GM18517 (cell line): ENCODE results near the gene CBLB.

Experiments used
- ATAC-seq: cut with Tn5 transposase; IDR thresholded peaks from one replicate; pipeline ENCODE4 v1.9.1; 2021; ENCODE audit warnings: mild to moderate bottlenecking, moderate library complexity; ENCODE audit not compliant: unreplicated experiment

The CBLB gene

DNA sequence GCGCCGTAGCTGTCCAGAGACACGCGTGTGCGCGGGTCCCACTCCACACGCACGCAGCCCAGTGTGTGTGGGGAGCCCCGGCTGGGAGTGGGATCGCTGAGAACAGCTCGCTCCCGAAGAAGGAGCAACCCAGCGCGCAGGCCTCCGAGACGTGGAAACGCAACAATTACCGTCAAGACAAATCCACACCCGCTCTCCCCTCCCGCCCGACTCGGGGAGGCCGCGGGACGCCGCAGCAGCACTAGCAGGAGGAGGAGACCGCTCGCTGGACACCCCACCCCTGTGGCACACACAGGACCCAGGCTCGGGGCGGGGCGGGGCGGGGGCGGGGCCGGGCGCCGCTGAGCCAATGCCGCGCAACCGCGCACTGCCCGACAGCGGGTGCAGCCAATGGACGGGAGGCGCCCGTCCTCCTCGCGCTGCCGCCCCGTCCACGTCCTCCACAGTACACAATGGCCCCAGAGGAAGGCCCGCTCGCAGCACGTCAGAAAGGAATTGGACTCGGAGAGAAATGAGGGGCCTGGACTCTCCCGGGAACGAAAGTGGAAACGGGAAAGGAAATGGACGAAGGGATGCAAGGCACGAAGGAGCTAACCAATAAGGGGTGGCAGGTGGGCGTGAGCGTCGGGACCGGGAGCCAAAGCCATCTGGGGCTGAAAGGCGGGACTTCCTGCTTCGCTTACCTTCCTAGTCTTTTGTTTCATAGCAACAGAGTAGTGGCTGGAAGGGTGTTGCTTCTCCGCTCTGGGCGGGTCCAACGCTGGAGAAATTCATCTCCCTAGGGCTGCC lies at the start of gene CBLB:
Gene CBLB (minus strand): TSS at position 271 of the 789 bp plus-strand sequence. CDS start 1,435 bp downstream, outside the sequence.
- peak; percentile 80 for ATAC-seq

DNA sequence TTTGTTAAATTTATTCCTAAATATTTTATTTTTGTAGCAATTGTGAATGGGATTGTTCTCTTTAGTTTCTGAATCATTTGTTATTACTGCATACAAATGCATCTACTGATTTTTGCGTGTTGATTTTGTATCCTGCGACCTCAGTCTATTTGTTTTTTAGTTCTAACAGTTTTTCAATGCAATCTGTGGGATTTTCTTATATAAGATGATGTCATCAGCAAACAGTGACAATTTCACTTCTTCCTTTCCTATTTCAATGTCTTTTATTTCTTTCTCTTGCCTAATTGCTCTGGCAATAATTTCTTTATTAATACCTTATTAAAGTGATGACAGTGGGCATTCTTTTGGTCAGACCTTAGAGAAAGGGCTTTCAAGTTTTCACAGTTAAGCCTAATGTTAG lies 48.0 kb upstream of the CBLB start:
- no peak for ATAC-seq

DNA sequence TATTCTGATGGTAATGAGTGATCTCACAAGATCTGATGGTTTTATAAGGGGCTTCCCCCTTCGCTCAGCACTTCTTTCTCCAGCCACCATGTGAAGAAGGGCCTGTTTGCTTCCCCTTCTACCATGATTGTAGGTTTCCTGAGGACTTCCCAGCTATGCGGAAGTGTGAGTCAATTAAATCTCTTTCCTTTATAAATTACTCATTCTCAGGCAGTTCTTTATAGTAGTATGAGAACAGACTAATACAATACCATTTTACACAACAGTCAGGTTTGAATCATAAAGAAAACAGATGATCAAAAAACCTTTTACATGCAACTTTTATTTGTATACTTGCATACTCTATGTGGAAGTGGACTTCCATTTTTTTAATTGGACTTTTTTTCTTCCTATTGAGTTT lies 46.7 kb upstream of the CBLB start:
- no peak for ATAC-seq

- ATAC-seq, result no peak
Measured at GRCh38 chr3:105913616-105914015, 44.8 kb upstream of the CBLB start.

DNA sequence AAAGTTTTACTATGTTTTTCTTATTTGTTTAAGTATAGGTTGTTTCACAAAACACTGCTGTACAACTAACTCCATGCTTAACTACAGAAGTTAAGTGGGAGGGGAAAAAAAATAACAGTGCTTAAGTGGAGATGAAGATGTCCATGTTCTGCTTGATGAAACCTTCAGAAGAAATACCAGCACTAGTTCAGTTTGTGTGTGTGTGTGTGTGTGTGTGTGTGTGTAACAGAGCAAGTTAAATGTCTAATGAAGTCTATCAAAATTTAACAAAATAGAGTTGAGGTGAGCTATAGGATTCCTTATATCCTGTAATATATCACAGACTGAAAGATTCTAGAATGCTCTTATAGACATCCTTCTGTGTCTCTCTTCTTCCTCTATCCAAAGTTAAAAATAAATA lies 44.1 kb upstream of the CBLB start:
- ATAC-seq, result no peak

DNA sequence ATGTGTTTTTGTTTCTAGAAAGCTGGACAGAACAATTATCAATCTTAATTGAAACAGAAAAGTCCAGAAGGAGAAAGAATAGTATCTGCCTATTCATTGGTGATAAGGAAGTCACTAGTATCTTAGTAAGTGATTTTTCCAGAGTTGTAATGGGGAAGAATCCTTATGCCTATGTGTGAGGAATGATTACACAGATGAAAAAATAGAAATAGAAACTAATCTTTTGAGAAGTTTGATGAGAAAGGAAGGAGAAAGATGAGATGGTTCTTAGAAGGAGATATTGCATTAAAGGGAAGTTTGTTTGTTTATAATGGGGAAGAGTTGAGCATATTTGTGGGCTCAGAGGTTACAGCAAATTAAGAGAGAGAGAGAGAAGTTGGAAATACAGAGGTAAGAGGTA lies 42.7 kb upstream of the CBLB start:
- ATAC-seq, result no peak

DNA sequence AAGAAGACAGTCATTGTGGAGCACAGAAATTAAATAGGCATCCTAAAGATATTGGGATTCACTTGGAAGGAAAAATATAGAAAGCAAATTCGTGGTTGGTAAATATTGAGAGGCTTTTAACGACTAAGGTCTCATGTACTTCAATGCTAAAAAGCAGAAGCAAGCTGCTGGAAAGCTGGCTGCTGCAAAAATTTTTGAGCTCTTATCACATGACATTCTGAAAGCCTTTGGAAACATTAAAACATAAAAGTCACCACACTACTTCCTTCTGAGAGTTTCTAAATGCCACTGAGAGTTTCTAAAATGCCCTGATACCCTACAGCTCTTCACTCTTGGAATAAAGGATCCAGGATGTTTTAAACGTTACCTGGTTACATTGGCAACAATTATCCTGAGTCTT lies 39.0 kb upstream of the CBLB start:
- no peak for ATAC-seq

- ATAC-seq, result no peak
Measured at GRCh38 chr3:105906836-105907235, 38.0 kb upstream of the CBLB start.

DNA sequence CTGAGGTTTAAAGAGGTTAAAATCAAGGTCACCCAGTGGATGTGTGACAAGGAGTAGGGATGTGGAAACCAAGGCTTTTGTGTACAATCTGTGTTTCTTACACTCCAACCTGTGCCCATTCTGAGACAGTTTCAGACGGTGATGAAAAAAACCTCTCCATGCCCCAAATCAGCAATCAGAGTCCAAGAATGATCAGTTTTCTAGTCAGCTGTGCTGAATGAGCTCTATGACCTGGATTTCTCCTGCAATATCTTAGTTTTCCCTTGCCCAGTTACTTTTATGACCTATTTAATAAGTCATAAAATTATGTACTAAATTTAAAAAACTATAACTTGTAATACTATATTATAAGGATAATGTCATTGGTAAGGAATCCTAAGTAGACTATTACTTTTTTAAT lies 37.5 kb upstream of the CBLB start:
- no peak for ATAC-seq

- no peak for ATAC-seq
Measured at GRCh38 chr3:105905328-105905727, 36.5 kb upstream of the CBLB start.

DNA sequence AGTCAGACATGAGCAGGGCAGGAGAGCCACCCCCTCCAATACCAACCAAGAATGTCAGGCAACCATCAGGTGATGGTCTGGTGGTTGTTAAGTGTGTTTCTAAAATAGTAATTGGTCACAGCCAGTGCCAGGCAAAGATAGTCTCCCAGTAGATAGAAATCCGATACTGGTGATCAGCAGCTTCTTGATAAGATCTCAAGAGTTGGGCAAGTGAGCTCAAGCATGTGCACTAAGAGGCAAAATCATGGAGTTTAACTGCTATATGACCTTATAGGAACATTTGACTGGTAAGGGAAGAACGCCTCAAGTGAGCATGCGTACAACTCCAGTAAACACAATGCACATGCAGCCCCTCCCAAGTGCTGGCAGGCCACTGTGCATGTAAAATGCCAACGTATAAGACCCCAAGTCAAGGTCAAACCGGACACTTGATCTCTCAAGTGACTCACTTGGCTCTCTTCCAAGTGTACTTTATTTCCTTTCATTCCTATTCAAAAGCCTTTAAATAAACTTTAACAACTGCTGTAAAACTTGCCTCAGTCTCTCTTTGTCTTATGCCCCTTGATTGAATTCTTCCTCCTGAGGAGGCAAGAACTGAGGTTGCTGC lies 36.0 kb upstream of the CBLB start:
- no peak for ATAC-seq

GRCh38 chr3:105904251-105904650 lies 35.4 kb upstream of the CBLB start:
- no peak for ATAC-seq

DNA sequence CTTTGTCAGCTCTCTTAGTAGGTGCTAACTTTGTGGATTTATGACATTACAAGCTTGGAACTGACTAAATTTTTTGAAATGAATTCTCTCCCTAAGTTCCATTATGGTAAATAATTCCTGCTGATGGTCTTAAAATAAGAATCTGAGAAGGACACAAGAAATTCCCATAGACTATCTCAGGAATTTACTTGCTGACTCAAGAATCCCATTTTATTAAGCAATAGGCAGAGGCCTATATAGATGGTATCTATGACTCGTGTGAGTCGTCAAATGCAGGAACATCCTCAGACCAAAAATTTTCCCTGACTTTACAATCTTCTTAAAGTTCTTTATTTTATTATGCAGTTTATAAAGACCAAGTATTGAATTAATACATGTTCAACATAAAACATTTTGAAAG lies 30.7 kb upstream of the CBLB start:
- ATAC-seq, result no peak

DNA sequence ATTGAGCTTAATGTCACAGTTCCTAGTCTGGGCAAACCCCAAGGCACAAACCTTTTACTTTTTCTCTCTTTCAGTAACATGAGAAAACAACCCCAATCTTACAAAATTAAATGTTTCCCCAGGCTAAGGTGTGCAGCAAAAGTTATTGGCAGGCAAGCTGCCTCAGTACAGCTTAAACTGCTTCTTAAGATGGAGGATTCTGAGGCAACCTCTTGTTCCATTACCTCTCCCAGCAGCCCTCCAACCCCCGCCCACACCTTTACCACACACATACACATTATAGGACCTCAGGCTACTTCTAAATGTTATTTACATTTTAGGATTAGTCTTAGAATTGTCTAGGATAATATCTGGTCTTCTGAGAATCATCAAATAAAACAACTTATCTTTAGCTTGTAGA lies 22.3 kb upstream of the CBLB start:
- no peak for ATAC-seq

- no peak for ATAC-seq
Measured at GRCh38 chr3:105888621-105889579, 20.1 kb upstream of the CBLB start.

DNA sequence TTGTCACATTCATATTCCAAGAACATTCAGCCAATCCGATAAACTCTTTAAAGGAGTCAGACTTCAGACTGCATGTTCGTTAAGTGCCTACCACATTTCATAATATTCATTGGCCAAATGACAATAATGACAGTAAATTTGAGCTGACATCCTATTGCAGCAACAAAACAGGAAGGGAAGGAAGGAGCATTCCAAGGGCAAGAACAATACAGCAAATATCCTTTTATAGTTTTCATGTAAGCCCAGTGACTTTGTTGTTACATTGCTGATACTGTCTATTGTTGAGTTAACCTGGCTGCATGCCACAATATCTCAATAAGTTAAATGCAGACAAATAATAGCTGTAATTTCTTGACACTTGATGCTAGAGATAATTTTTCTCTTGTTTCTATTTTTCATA lies 16.4 kb upstream of the CBLB start:
- ATAC-seq, result no peak

- ATAC-seq, result no peak
Measured at GRCh38 chr3:105883798-105884377, 15.1 kb upstream of the CBLB start.

DNA sequence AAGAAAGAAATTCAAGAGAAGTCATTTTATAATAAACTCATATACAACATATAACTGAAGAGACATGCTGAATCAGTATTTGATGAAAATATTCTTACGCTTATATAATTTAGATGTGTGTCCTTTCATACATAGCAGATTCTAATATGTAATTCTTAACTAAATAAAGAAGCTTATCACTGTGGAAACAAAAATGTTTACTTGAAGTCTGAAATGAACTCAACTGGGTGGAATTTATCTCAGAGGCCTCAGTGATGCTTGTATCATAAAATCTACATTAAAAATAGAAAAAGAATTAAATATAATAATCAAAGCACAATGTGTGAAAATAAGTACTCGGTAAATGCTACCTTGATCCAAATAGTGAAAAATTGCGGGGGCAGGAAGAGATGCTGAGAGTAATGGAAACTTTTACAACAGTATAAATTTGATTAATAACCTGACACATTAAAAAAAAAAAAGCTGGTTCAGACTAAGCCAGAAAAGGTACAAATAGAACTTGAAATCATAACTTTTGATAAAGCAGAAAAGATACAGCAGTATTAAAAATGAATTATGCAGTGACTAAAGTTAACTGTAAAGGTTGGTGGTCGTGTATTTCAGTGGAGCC lies 12.0 kb upstream of the CBLB start:
- no peak for ATAC-seq

DNA sequence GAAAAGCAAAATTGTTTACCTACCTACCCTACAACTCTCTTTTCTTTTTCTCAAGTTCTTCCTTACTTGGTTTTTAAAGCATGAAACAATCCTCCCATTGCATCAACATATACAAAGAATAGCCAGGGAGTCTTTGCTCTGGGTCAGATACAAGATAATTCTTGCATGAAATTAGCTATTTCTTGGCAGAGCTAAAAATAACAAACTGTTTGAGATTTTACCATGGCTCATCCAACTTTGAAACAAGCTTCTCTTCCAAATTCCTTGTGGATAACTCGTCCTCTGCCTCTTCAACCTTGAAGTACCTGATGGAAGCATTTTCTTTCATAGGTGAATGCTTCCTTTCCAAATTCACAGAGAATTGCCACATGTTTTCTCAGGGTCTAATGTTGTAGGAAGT lies 9.2 kb upstream of the CBLB start:
- no peak for ATAC-seq

- no peak for ATAC-seq
Measured at GRCh38 chr3:105877336-105877910, 8.6 kb upstream of the CBLB start.
